ENCODE data around the gene KRTAP10-4.

KRTAP10-4 gene

GRCh38 chr21:44617071-44617501 lies 43.6 kb downstream of the KRTAP10-4 start:
- Histone ChIP-seq H3K4me1 (ENCODE audit: control insufficient read depth, low read length) (peaks cover 11% of the 10 kb centered on the region), H3K4me2 (ENCODE audit: low read length) (no peak overlapping the region), H3K9me3 (ENCODE audit: control insufficient read depth, insufficient read depth, low read length) (peaks cover 13% of the 10 kb centered on the region), H3F3A (ENCODE audit: control insufficient read depth, insufficient read depth) (no peaks in the 10 kb centered on the region), H3K36me3 (ENCODE audit: control insufficient read depth, low read length) (no peaks in the 10 kb centered on the region), H3K27ac (ENCODE audit: low read depth, low read length) (no peak overlapping the region), H3K9me2 (replicated peaks; ENCODE audit: control insufficient read depth, low read length) (no peaks in the 10 kb centered on the region), H3K79me2 (ENCODE audit: control insufficient read depth, low read length) (no peaks in the 10 kb centered on the region), H3K4me3 (ENCODE audit: low read length) (no peak overlapping the region), H3K27me3 (ENCODE audit: control insufficient read depth, low read length) (no peaks in the 10 kb centered on the region), H4K20me1 (ENCODE audit: control insufficient read depth, insufficient read depth, low read depth, low read length) (no peaks in the 10 kb centered on the region)
- TF ChIP-seq CTCF (IDR thresholded peaks at IDR 0.05; ENCODE audit: low read depth, low read length, poor library complexity, severe bottlenecking) = no peak
- TF ChIP-seq EZH2phosphoT487 (IDR thresholded peaks at IDR 0.05; ENCODE audit: borderline replicate concordance, low read length) = no peak

GRCh38 chr21:44618504-44618903 lies 45.0 kb downstream of the KRTAP10-4 start:
- H3K27ac ChIP-seq (ENCODE audit: low read depth, low read length) = no peak overlapping the region
- H3K4me3 ChIP-seq (ENCODE audit: low read length) = no peak overlapping the region
- peaks cover 11% of the 10 kb centered on the region for H3K4me1 ChIP-seq (ENCODE audit: control insufficient read depth, low read length)
- H3K9me2 ChIP-seq (replicated peaks; ENCODE audit: control insufficient read depth, low read length) = no peaks in the 10 kb centered on the region
- TF ChIP-seq EZH2phosphoT487 (IDR thresholded peaks at IDR 0.05; ENCODE audit: borderline replicate concordance, low read length) = no peak
- TF ChIP-seq CTCF (IDR thresholded peaks at IDR 0.05; ENCODE audit: low read depth, low read length, poor library complexity, severe bottlenecking) = no peak
- no peaks in the 10 kb centered on the region for H3K79me2 ChIP-seq (ENCODE audit: control insufficient read depth, low read length)
- no peaks in the 10 kb centered on the region for H4K20me1 ChIP-seq (ENCODE audit: control insufficient read depth, insufficient read depth, low read depth, low read length)
- H3K36me3 ChIP-seq (ENCODE audit: control insufficient read depth, low read length) = no peaks in the 10 kb centered on the region
- H3K9me3 ChIP-seq (ENCODE audit: control insufficient read depth, insufficient read depth, low read length) = peaks cover 15% of the 10 kb centered on the region
- H3K4me2 ChIP-seq (ENCODE audit: low read length) = no peak overlapping the region
- H3F3A ChIP-seq (ENCODE audit: control insufficient read depth, insufficient read depth) = no peaks in the 10 kb centered on the region
- no peaks in the 10 kb centered on the region for H3K27me3 ChIP-seq (ENCODE audit: control insufficient read depth, low read length)

- no peaks in the 10 kb centered on the region for H3F3A ChIP-seq (ENCODE audit: control insufficient read depth, insufficient read depth)
- no peak overlapping the region for H3K27ac ChIP-seq (ENCODE audit: low read depth, low read length)
- H3K79me2 ChIP-seq (ENCODE audit: control insufficient read depth, low read length) = no peaks in the 10 kb centered on the region
- no peaks in the 10 kb centered on the region for H3K27me3 ChIP-seq (ENCODE audit: control insufficient read depth, low read length)
- no peaks in the 10 kb centered on the region for H3K9me2 ChIP-seq (replicated peaks; ENCODE audit: control insufficient read depth, low read length)
- H4K20me1 ChIP-seq (ENCODE audit: control insufficient read depth, insufficient read depth, low read depth, low read length) = no peaks in the 10 kb centered on the region
- TF ChIP-seq EZH2phosphoT487 (IDR thresholded peaks at IDR 0.05; ENCODE audit: borderline replicate concordance, low read length) (no peak), CTCF (IDR thresholded peaks at IDR 0.05; ENCODE audit: low read depth, low read length, poor library complexity, severe bottlenecking) (no peak)
- no peak overlapping the region for H3K4me2 ChIP-seq (ENCODE audit: low read length)
- peaks cover 17% of the 10 kb centered on the region for H3K9me3 ChIP-seq (ENCODE audit: control insufficient read depth, insufficient read depth, low read length)
- peaks cover 11% of the 10 kb centered on the region for H3K4me1 ChIP-seq (ENCODE audit: control insufficient read depth, low read length)
- H3K36me3 ChIP-seq (ENCODE audit: control insufficient read depth, low read length) = no peaks in the 10 kb centered on the region
- no peak overlapping the region for H3K4me3 ChIP-seq (ENCODE audit: low read length)
Measured at GRCh38 chr21:44618909-44619308, 45.4 kb downstream of the KRTAP10-4 start.
